ENCODE measurements around the gene CPLX3.

DNA sequence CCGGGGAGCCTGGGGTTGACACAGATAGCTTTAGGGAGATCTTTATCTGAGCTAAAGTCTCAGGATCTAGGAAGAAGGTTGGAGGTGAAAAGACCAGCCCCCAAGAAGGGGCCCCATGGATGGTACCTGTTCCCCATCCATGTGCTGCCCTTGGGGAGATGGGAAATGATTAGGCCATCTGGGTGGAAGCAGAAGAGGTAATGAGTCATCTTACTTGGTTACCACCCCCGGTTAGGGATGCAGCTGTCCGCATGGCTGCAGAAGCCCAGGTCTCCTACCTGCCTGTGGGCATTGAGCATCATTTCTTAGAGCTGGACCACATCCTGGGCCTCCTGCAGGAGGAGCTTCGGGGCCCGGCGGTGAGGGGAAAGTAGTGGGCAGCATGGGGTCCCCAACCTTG, 3.1 kb upstream of the CPLX3 start:
- TF ChIP-seq YY1 (IDR thresholded peaks at IDR 0.05; ENCODE audit: low read depth) (no peak), EP300 (IDR thresholded peaks at IDR 0.05; ENCODE audit: borderline replicate concordance) (no peak), TAF1 (IDR thresholded peaks at IDR 0.05; ENCODE audit: low read depth) (no peak), RAD21 (IDR thresholded peaks at IDR 0.05; ENCODE audit: low read depth) (no peak), TEAD4 (IDR thresholded peaks at IDR 0.05) (no peak), CEBPB (IDR thresholded peaks at IDR 0.05) (no peak)
- TF ChIP-seq, protein P1, sequence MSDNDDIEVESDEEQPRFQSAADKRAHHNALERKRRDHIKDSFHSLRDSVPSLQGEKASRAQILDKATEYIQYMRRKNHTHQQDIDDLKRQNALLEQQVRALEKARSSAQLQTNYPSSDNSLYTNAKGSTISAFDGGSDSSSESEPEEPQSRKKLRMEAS (IDR thresholded peaks at IDR 0.05): no peak
- TF ChIP-seq, protein P2, sequence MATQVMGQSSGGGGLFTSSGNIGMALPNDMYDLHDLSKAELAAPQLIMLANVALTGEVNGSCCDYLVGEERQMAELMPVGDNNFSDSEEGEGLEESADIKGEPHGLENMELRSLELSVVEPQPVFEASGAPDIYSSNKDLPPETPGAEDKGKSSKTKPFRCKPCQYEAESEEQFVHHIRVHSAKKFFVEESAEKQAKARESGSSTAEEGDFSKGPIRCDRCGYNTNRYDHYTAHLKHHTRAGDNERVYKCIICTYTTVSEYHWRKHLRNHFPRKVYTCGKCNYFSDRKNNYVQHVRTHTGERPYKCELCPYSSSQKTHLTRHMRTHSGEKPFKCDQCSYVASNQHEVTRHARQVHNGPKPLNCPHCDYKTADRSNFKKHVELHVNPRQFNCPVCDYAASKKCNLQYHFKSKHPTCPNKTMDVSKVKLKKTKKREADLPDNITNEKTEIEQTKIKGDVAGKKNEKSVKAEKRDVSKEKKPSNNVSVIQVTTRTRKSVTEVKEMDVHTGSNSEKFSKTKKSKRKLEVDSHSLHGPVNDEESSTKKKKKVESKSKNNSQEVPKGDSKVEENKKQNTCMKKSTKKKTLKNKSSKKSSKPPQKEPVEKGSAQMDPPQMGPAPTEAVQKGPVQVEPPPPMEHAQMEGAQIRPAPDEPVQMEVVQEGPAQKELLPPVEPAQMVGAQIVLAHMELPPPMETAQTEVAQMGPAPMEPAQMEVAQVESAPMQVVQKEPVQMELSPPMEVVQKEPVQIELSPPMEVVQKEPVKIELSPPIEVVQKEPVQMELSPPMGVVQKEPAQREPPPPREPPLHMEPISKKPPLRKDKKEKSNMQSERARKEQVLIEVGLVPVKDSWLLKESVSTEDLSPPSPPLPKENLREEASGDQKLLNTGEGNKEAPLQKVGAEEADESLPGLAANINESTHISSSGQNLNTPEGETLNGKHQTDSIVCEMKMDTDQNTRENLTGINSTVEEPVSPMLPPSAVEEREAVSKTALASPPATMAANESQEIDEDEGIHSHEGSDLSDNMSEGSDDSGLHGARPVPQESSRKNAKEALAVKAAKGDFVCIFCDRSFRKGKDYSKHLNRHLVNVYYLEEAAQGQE (IDR thresholded peaks at IDR 0.05; ENCODE audit: low read depth): no peak
